Coronary artery (tissue), 2 donors: ENCODE data around the gene DGKI.

Experiments used
- DNase-seq: peaks from one replicate; pipeline ENCODE4 v3.0.0-alpha.2; 2017; ENCODE audit warnings: low spot score
- H3K27ac ChIP-seq, 2 donors: fragments of 200-600 bp; sonication (generic); one replicate each; pipeline ENCODE4 v1.5.1; 2016 to 2019
- H3K4me3 ChIP-seq: fragments of 200-600 bp; sonication (generic); 2 replicates; pipeline ENCODE4 v1.5.1; 2016; ENCODE audit warnings: mild to moderate bottlenecking, moderate library complexity
- CTCF ChIP-seq: fragments of 200-600 bp; sonication (generic); IDR thresholded peaks from one replicate; pipeline ENCODE4 v1.5.1; 2019; ENCODE audit warnings: antibody characterized with exemption

DGKI gene

GRCh38 chr7:137443616-137444015 is 403.2 kb downstream of the DGKI start:
- no peak for DNase-seq
- no peak for TF ChIP-seq CTCF
- Histone ChIP-seq H3K4me3 (no peak overlapping the region), H3K27ac (no peak overlapping the region)

- no peak for DNase-seq
- no peak overlapping the region for H3K27ac ChIP-seq
- TF ChIP-seq CTCF = no peak
- no peak overlapping the region for H3K4me3 ChIP-seq
Measured at GRCh38 chr7:137441451-137441850, 405.3 kb downstream of the DGKI start.

- TF ChIP-seq CTCF = no peak
- no peak overlapping the region for H3K27ac ChIP-seq
- H3K4me3 ChIP-seq = no peak overlapping the region
- DNase-seq = no peak
Measured at GRCh38 chr7:137439829-137440825, 406.6 kb downstream of the DGKI start.

- DNase-seq = no peak
- no peak overlapping the region for H3K27ac ChIP-seq
- no peak overlapping the region for H3K4me3 ChIP-seq
- no peak for TF ChIP-seq CTCF
Measured at GRCh38 chr7:137434946-137435345, 411.8 kb downstream of the DGKI start.

GRCh38 chr7:137434530-137434929 is 412.2 kb downstream of the DGKI start:
- no peak overlapping the region for H3K4me3 ChIP-seq
- TF ChIP-seq CTCF = no peak
- no peak for DNase-seq
- no peak overlapping the region for H3K27ac ChIP-seq

GRCh38 chr7:137423321-137423720 is 423.5 kb downstream of the DGKI start:
- Histone ChIP-seq H3K27ac (no peak overlapping the region), H3K4me3 (no peak overlapping the region)
- no peak for TF ChIP-seq CTCF
- no peak for DNase-seq

- Histone ChIP-seq H3K27ac (no peak overlapping the region), H3K4me3 (no peak overlapping the region)
- DNase-seq = no peak
- TF ChIP-seq CTCF = no peak
Measured at GRCh38 chr7:137421366-137421765, 425.4 kb downstream of the DGKI start.
